K562 (cell line): ENCODE results near the gene MRPL48. TPM values are rescaled to one million over a fixed set of nuclear protein-coding genes. Genes with fewer than 3 reads are reported as not detected.

Source experiments
- ATAC-seq: fragments of 200-7000 bp; cut with Tn5 transposase; 3 replicates; pipeline ENCODE4 v1.9.1; 2020; ENCODE audit warnings: moderate library complexity
- BruUV-seq: library from RNA; stranded (reverse); fragments of 400-500 nt; replicated peaks from 2 replicates; lab custom pipeline; 2021; lab: Mats Ljungman, UMichigan
- CTCF ChIA-PET: fragments of 300-600 bp; formaldehyde crosslinking; extraction: SDS; loops from one replicate; lab custom pipeline; 2021; ENCODE audit warnings: low intra/inter-chr PET ratio; lab: Yijun Ruan, JAX
- POLR2A ChIA-PET: fragments of 300-600, 350-650 bp; sonication (Branson Sonifier 250); formaldehyde crosslinking; extraction: SDS; loops from one replicate; lab custom pipeline; 2021; ENCODE audit warnings: antibody characterized with exemption, inconsistent platforms; lab: Yijun Ruan, JAX
- DNase-seq, 4 experiments: peaks; one replicate each; pipeline versions ENCODE4 v3.0.0 to v3.0.0-alpha.2; 2011 to 2018; ENCODE audit warnings: low spot score in 3 of 4, mixed read lengths in 3 of 4; ENCODE audit errors: extremely low read depth in 1 of 4
- FAIRE-seq: peaks from 2 replicates; lab custom pipeline; 2011; peaks lifted over from hg19 to GRCh38; lab: Jason Lieb, UNC
- H2AFZ ChIP-seq: 2 replicates; pipeline ENCODE4 v1.6.0; 2011; ENCODE audit warnings: low read depth, low read length, control low read depth, inconsistent platforms
- H3K27ac ChIP-seq: fragments of 200-600 bp; 3 replicates; pipeline ENCODE4 v1.8.0; 2011; ENCODE audit warnings: low read depth, mild to moderate bottlenecking, control low read depth, inconsistent platforms, low read length, moderate library complexity, mixed read lengths; ENCODE audit errors: extremely low read depth
- H3K27me3 ChIP-seq, 2 experiments: fragments of 300-600 bp in 1 of 2; 2 replicates in 1 of 2; 3 replicates in 1 of 2; pipeline versions ENCODE4 v1.6.0 to v1.8.0; 2011; ENCODE audit warnings: inconsistent platforms in 2 of 2, low read length in 2 of 2, mild to moderate bottlenecking in 1 of 2, mixed read lengths in 1 of 2, moderate library complexity in 1 of 2; ENCODE audit not compliant: control insufficient read depth in 2 of 2, insufficient read depth in 2 of 2
- H3K36me3 ChIP-seq: fragments of 300-600 bp; 3 replicates; pipeline ENCODE4 v1.8.0; 2011; ENCODE audit warnings: mild to moderate bottlenecking, low read length, inconsistent platforms; ENCODE audit not compliant: control insufficient read depth, insufficient read depth
- H3K4me1 ChIP-seq, 2 experiments: fragments of 200-600 bp in 1 of 2; replicated peaks in 1 of 2; 2 replicates in 1 of 2; 3 replicates in 1 of 2; pipeline versions ENCODE4 v1.5.1 to v1.8.0; 2011; ENCODE audit warnings: inconsistent platforms in 2 of 2, low read length in 2 of 2, mild to moderate bottlenecking in 1 of 2, mixed read lengths in 1 of 2, moderate library complexity in 1 of 2; ENCODE audit not compliant: control insufficient read depth in 2 of 2, insufficient read depth in 2 of 2
- H3K4me2 ChIP-seq: 2 replicates; pipeline ENCODE4 v1.6.1; 2011; ENCODE audit warnings: low read length, control low read depth, inconsistent platforms, mixed read lengths; ENCODE audit not compliant: insufficient read depth
- H3K4me3 ChIP-seq: fragments of 200-600 bp; sonication (generic), shearing (Covaris generic); 2 replicates; pipeline ENCODE4 v1.5.1; 2016; ENCODE audit warnings: control low read depth, inconsistent platforms
- H3K79me2 ChIP-seq: fragments of 200-600 bp; 3 replicates; pipeline ENCODE4 v1.8.0; 2011; ENCODE audit warnings: low read length, inconsistent platforms; ENCODE audit not compliant: control insufficient read depth, insufficient read depth
- H3K9ac ChIP-seq, 2 experiments: 2 replicates each; pipeline versions ENCODE4 v1.6.0 to v1.6.1; 2011; ENCODE audit warnings: low read depth in 2 of 2, low read length in 2 of 2, control low read depth in 1 of 2, inconsistent platforms in 1 of 2, mild to moderate bottlenecking in 1 of 2, mixed read lengths in 1 of 2; ENCODE audit not compliant: insufficient read depth in 1 of 2
- H3K9me1 ChIP-seq: one replicate; pipeline ENCODE4 v1.6.0; 2011; ENCODE audit warnings: inconsistent platforms, mild to moderate bottlenecking, low read length, moderate library complexity; ENCODE audit not compliant: control insufficient read depth, insufficient read depth
- H3K9me3 ChIP-seq: replicated peaks from 2 replicates; pipeline ENCODE4 v1.5.1; 2011; ENCODE audit warnings: low read depth, low read length, inconsistent platforms; ENCODE audit not compliant: control insufficient read depth, insufficient read depth
- H4K20me1 ChIP-seq: replicated peaks from 2 replicates; pipeline ENCODE4 v1.6.1; 2011; ENCODE audit warnings: low read length, inconsistent platforms, mixed read lengths; ENCODE audit not compliant: control insufficient read depth, insufficient read depth
- ATF7 ChIP-seq: fragments of 450-650 bp; IDR thresholded peaks from 2 replicates; pipeline ENCODE4 v1.7.1; 2014; ENCODE audit warnings: mild to moderate bottlenecking, moderate library complexity
- BMI1 ChIP-seq: fragments of 150-350 bp; IDR thresholded peaks from 2 replicates; pipeline ENCODE4 v1.6.1; 2014; ENCODE audit warnings: low read length
- CBX1 ChIP-seq: sonication (generic); IDR thresholded peaks from 2 replicates; pipeline ENCODE4 v1.6.1; 2016; ENCODE audit warnings: antibody characterized with exemption, low read depth, mild to moderate bottlenecking
- COPS2 ChIP-seq: fragments of 450-650 bp; conservative IDR thresholded peaks from 2 replicates; pipeline ENCODE4 v1.6.1; 2016; ENCODE audit warnings: mild to moderate bottlenecking, moderate library complexity
- DNMT1 ChIP-seq: fragments of 450-650 bp; IDR thresholded peaks from 2 replicates; pipeline ENCODE4 v1.6.1; 2016; ENCODE audit warnings: antibody characterized with exemption, mild to moderate bottlenecking
- GATAD2B ChIP-seq: fragments of 450-650 bp; IDR thresholded peaks from 2 replicates; pipeline ENCODE4 v1.6.1; 2017; ENCODE audit warnings: mild to moderate bottlenecking, borderline replicate concordance
- MCM2 ChIP-seq: fragments of 450-650 bp; IDR thresholded peaks from 2 replicates; pipeline ENCODE4 v1.6.1; 2017; ENCODE audit warnings: low read depth, mild to moderate bottlenecking
- POLR2B ChIP-seq: fragments of 450-650 bp; IDR thresholded peaks from 2 replicates; pipeline ENCODE4 v1.6.1; 2018; ENCODE audit warnings: low read depth; ENCODE audit not compliant: partially characterized antibody
- SIN3B ChIP-seq: fragments of 450-650 bp; IDR thresholded peaks from 2 replicates; pipeline ENCODE4 v1.6.1; 2017; ENCODE audit warnings: low read depth, mild to moderate bottlenecking, moderate library complexity
- TRIM25 ChIP-seq: fragments of 450-650 bp; IDR thresholded peaks from 2 replicates; pipeline ENCODE4 v1.7.0; 2016; ENCODE audit warnings: borderline replicate concordance
- XRCC5 ChIP-seq: fragments of 200-400 bp; formaldehyde crosslinking; IDR thresholded peaks from 2 replicates; pipeline ENCODE4 v1.6.1; 2017; ENCODE audit warnings: low read depth, mild to moderate bottlenecking, low read length
- ZC3H4 ChIP-seq: sonication (generic); formaldehyde crosslinking; IDR thresholded peaks from 2 replicates; pipeline ENCODE4 v1.9.0; 2021; ENCODE audit warnings: missing genetic modification reagents, borderline replicate concordance
- ZC3H8 ChIP-seq: fragments of 450-650 bp; IDR thresholded peaks from 2 replicates; pipeline ENCODE4 v1.6.1; 2017
- ZNF431 ChIP-seq: sonication (generic); formaldehyde crosslinking; IDR thresholded peaks from 2 replicates; pipeline ENCODE4 v1.8.0; 2022; ENCODE audit warnings: mild to moderate bottlenecking, missing genetic modification reagents
- ZNF764 ChIP-seq: fragments of 250-450 bp; sonication (Bioruptor Pico); IDR thresholded peaks from 2 replicates; pipeline ENCODE4 v1.4.0; 2020; ENCODE audit warnings: low read depth, mild to moderate bottlenecking, moderate library complexity
- WGBS: fragments of 100-300 bp; shearing (Covaris generic); methylation state at CpG from one replicate; pipeline ENCODE4 v1.1.6; 2016; ENCODE audit warnings: low coverage, mixed read lengths; ENCODE audit not compliant: insufficient coverage; ENCODE audit errors: missing lambda C conversion rate; 5-methylcytosine and 5-hydroxymethylcytosine counted together
- in situ Hi-C: fragments of 300-500 bp; cut with MboI; formaldehyde crosslinking; loops from 4 replicates; pipeline ENCODE4 v1.15.0; 2018; ENCODE audit warnings: inconsistent platforms, mixed read lengths
- intact Hi-C: fragments of 100-400 bp; cut with micrococcal nuclease; formaldehyde crosslinking; loops from 2 replicates; pipeline ENCODE4 v1.14.2; 2022
- polyA plus RNA-seq, 8 experiments: library from polyadenylated mRNA; depleted of rRNA in 4 of 8; stranded (reverse) in 5 of 8; unstranded in 3 of 8; fragments of >200 nt; fragmentation: Nextera tagmentation in 2 of 8; fragmentation: Illumina TruSeq in 1 of 8; extraction: Ambion mirVana in 2 of 8; extraction: Trizol in 1 of 8; gene quantifications; 2 replicates each; pipeline versions ENCODE4 v1.2.1 to v1.2.3, GENCODE V29; 2011 to 2014; ENCODE audit warnings: inconsistent platforms in 1 of 8, missing spikeins in 1 of 8
- total RNA-seq, 7 experiments: library from RNA; depleted of rRNA in 6 of 7; stranded (reverse); fragments of >200 nt in 6 of 7; fragmentation: Illumina TruSeq in 2 of 7; extraction: Trizol in 2 of 7; gene quantifications; 2 replicates each; pipeline versions ENCODE4 v1.2.1 to v1.2.3, GENCODE V29; 2011 to 2021; ENCODE audit warnings: low replicate concordance in 1 of 7
- TF ChIP-seq, protein P1 (sequence below): fragments of 200-800 bp; sonication (Bioruptor generic); IDR thresholded peaks from 2 replicates; pipeline ENCODE4 v1.6.1; 2017; ENCODE audit warnings: missing genetic modification characterization, missing compliant biosample characterization

MRPL48 gene
- total and polyA plus RNA-seq, 9 of the 15 experiments (the other 6 are each of a cell fraction or from before 2014, with no cell fraction given) = 66.0 to 237 (median 104) TPM

DNA sequence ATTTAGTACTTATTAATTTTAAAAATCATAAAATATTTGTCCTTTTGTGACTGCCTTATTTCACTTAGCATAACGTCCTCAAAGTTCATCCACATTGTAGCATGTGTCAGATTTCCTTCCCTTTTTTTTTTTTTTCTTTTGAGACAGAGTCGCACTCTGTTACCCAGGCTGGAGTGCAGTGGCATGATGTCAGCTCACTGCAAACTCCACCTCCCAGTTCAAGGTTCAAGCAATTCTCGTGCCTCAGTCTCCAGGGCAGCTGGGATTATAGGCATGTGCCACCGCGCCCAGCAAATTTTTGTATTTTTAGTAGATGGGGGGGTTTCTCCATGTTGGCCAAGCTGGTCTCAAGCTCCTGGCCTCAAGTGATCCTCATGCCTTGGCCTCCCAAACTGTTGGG, 37.4 kb upstream of the MRPL48 start:
- H3K4me3 ChIP-seq = no peak overlapping the region
- peaks cover 13% of the 10 kb centered on the region for H4K20me1 ChIP-seq
- H3K4me1 ChIP-seq = peaks cover 2 to 3% of the 10 kb centered on the region in 2 experiments; a peak in 1 of 5 replicates
- ChIA-PET POLR2A (interaction anchor here (1.6 to 2.1 kb wide), 2 partner anchors 10 kb away, joined by 4 to 9 read pairs; partner anchors contain the start of gene RAB6A), CTCF (no interaction called here)
- no peak for DNase-seq
- no peaks in the 10 kb centered on the region; the same call in 2 of the 3 replicates for H3K36me3 ChIP-seq
- 66% methylated on average over 3 of the region's 5 CpGs for WGBS
- no TSS peak for BruUV-seq
- in situ Hi-C loops (no loop called here), intact Hi-C loops (no loop called here)
- FAIRE-seq = no peak
- H3K9ac ChIP-seq = no peak overlapping the region
- no peak for ATAC-seq
- H2AFZ ChIP-seq = no peak overlapping the region
- no peak overlapping the region for H3K27ac ChIP-seq
- H3K79me2 ChIP-seq = peaks cover 75% of the 10 kb centered on the region
- no peaks in the 10 kb centered on the region for H3K9me3 ChIP-seq
- no peak overlapping the region for H3K4me2 ChIP-seq
- no peaks in the 10 kb centered on the region for H3K9me1 ChIP-seq
- H3K27me3 ChIP-seq = no peaks in the 10 kb centered on the region
- TF ChIP-seq POLR2B (no peak), COPS2 (no peak), ZC3H4 (CRISPR knock-in tag) (no peak), SIN3B (no peak), TRIM25 (no peak), ZC3H8 (no peak), BMI1 (no peak), GATAD2B (no peak), ZNF431 (CRISPR knock-in tag) (no peak), DNMT1 (no peak), CBX1 (no peak), ATF7 (no peak), XRCC5 (no peak), ZNF764 (CRISPR knock-in tag) (no peak), MCM2 (no peak)
- TF ChIP-seq, protein P1, sequence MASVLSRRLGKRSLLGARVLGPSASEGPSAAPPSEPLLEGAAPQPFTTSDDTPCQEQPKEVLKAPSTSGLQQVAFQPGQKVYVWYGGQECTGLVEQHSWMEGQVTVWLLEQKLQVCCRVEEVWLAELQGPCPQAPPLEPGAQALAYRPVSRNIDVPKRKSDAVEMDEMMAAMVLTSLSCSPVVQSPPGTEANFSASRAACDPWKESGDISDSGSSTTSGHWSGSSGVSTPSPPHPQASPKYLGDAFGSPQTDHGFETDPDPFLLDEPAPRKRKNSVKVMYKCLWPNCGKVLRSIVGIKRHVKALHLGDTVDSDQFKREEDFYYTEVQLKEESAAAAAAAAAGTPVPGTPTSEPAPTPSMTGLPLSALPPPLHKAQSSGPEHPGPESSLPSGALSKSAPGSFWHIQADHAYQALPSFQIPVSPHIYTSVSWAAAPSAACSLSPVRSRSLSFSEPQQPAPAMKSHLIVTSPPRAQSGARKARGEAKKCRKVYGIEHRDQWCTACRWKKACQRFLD = no peak
